ENCODE data around the gene APOBEC3B.
A peak's percentile ranks its signal among the peaks of the same experiment; 100 is the strongest.

The APOBEC3B gene

GRCh38 chr22:39040538-39041296 lies 58.6 kb downstream of the APOBEC3B start, which contains the start of gene APOBEC3F:
Gene APOBEC3F (plus strand): TSS chr22:39040864. CDS start chr22:39040961, 97 bp downstream.
- peak; percentile 96 for ATAC-seq

- TF ChIP-seq ZNF8 (CRISPR knock-in tag; IDR thresholded peaks at IDR 0.05) = no peak
- no peak for TF ChIP-seq TOX (CRISPR knock-in tag; IDR thresholded peaks at IDR 0.05; ENCODE audit: borderline replicate concordance)
- no peak for TF ChIP-seq ISL1 (CRISPR knock-in tag; IDR thresholded peaks at IDR 0.05)
- TF ChIP-seq PPARA (CRISPR knock-in tag; IDR thresholded peaks at IDR 0.05; ENCODE audit: borderline replicate concordance) = no peak
- TF ChIP-seq ZFP3 (CRISPR knock-in tag; IDR thresholded peaks at IDR 0.05) = no peak
- TF ChIP-seq SNAI2 (CRISPR knock-in tag; IDR thresholded peaks at IDR 0.05) = no peak
- no peak for TF ChIP-seq ZFP30 (CRISPR knock-in tag; IDR thresholded peaks at IDR 0.05)
- TF ChIP-seq OSR1 (CRISPR knock-in tag; IDR thresholded peaks at IDR 0.05) = no peak
- TF ChIP-seq ARNTL (CRISPR knock-in tag; IDR thresholded peaks at IDR 0.05; ENCODE audit: borderline replicate concordance, low read depth) = no peak
- no peak for TF ChIP-seq CSDC2 (CRISPR knock-in tag; IDR thresholded peaks at IDR 0.05)
- TF ChIP-seq ESRRG (CRISPR knock-in tag; IDR thresholded peaks at IDR 0.05) = no peak
- no peak for TF ChIP-seq ZC3H10 (CRISPR knock-in tag; IDR thresholded peaks at IDR 0.05)
- no peak for ATAC-seq
Measured at GRCh38 chr22:39041908-39042307, 59.8 kb downstream of the APOBEC3B start.
